Heart left ventricle (tissue), 16 donors: Measurements from ENCODE around the gene MYO16. TPM values are rescaled to one million over a fixed set of nuclear protein-coding genes. Genes with fewer than 3 reads are reported as not detected.

ENCODE experiments used
- ATAC-seq, 4 donors: fragments of 200-7000 bp; cut with Tn5 transposase; one replicate each; pipeline ENCODE4 v1.9.1; 2020 to 2022; ENCODE audit warnings: moderate library complexity in 4 of 4, mild to moderate bottlenecking in 3 of 4, moderate number of reproducible peaks in 1 of 4
- DNase-seq, 5 donors: peaks; one replicate each; pipeline ENCODE4 v3.0.0-alpha.2; 2020
- H3K27ac ChIP-seq, 12 donors: fragments of 200-600 bp; sonication (generic) in 4 of 12; one replicate each; pipeline versions ENCODE4 v1.5.0 to v1.8.0; 2016 to 2022; ENCODE audit warnings: mild to moderate bottlenecking in 2 of 12
- H3K27me3 ChIP-seq, 9 donors: fragments of 200-600 bp; sonication (generic) in 2 of 9; one replicate each; pipeline versions ENCODE4 v1.5.1 to v1.8.0; 2016 to 2022; ENCODE audit warnings: mild to moderate bottlenecking in 3 of 9
- H3K36me3 ChIP-seq, 9 donors: fragments of 200-600 bp; sonication (generic) in 2 of 9; one replicate each; pipeline versions ENCODE4 v1.5.0 to v1.8.0; 2018 to 2022; ENCODE audit warnings: mild to moderate bottlenecking in 2 of 9
- H3K4me1 ChIP-seq, 12 donors: fragments of 200-600 bp; sonication (generic) in 4 of 12; one replicate each; pipeline versions ENCODE4 v1.5.0 to v1.8.0; 2016 to 2022; ENCODE audit warnings: mild to moderate bottlenecking in 3 of 12
- H3K4me3 ChIP-seq, 12 donors: fragments of 200-600 bp; sonication (generic) in 4 of 12; one replicate each; pipeline versions ENCODE4 v1.5.0 to v1.8.0; 2017 to 2022; ENCODE audit warnings: mild to moderate bottlenecking in 9 of 12, moderate library complexity in 4 of 12
- H3K9me3 ChIP-seq, 12 donors: fragments of 200-600 bp; sonication (generic) in 4 of 12; one replicate each; pipeline versions ENCODE4 v1.5.0 to v1.8.0; 2016 to 2022; ENCODE audit warnings: mild to moderate bottlenecking in 1 of 12
- POLR2A ChIP-seq, 2 donors: fragments of 450-650 bp; IDR thresholded peaks; one replicate each; pipeline ENCODE4 v1.6.1; 2017; ENCODE audit warnings: antibody characterized with exemption in 2 of 2, mild to moderate bottlenecking in 2 of 2, moderate library complexity in 2 of 2
- WGBS, 4 donors: extraction: QIAGEN DNeasy Blood & Tissue Kit in 2 of 4; methylation state at CpG; one replicate each; pipeline versions ENCODE4 v1.1.5 to v1.1.7; 2013 to 2018; 5-methylcytosine and 5-hydroxymethylcytosine counted together
- intact Hi-C, 10 donors: fragments of 100-400 bp; cut with DNase I; formaldehyde crosslinking; loops; one replicate each; pipeline versions ENCODE4 v1.11.1 to v1.14.2; 2022
- polyA plus RNA-seq, 2 donors: library from polyadenylated mRNA; stranded (reverse); fragments of 200-250 nt; gene quantifications; one replicate each; pipeline ENCODE4 v1.2.3, GENCODE V29; 2013
- total RNA-seq, 9 donors: library from RNA; depleted of rRNA in 2 of 9; stranded (reverse); fragments of >200 nt in 2 of 9; fragmentation: NEBNext Ultra II Directional in 3 of 9; extraction: Animal tissue kit (Norgen Biotek cat#: 25700) in 3 of 9; gene quantifications; one replicate each; pipeline versions ENCODE4 v1.1.0 to v1.2.4, GENCODE V29; 2016 to 2023
- TF ChIP-seq, protein P1 (sequence below), 12 donors: fragments of 200-600 bp; sonication (generic) in 4 of 12; IDR thresholded peaks; one replicate each; pipeline versions ENCODE4 v1.5.0 to v1.8.0; 2018 to 2022; ENCODE audit warnings: antibody characterized with exemption in 12 of 12, mild to moderate bottlenecking in 5 of 12
- donor health status: ischemic (EF 13 %, LVEDD 7.1; RV severe dilation, severe dysfunction).
- donor health status: healthy with polysubstance abuse.
- donor health status: DM: no; HTN: yes; CAD: no.
- donor health status: DM: no; HTN: no; CAD: no.
- donor health status: ischemic (EF 25% LVEDD 6.9; RV normal size, moderate dysfunction).
- donor health status: ischemic (EF 25% LVEDD 5.7; RV mildly dilated, moderate dysfunction).
- donor health status: healthy.
- donor health status: DM: yes; HTN: yes; CAD: no.
- donor health status: ischemic (EF 35%, LVEDD 5.7; RV mildly dilated, moderate dysfunction).
- donor health status: nonischemic (EF 11% LVEDD 7.7; RV severe dilation, severe dysfunction).
- donor health status: DM: yes; HTN: yes; CAD: no.
- donor health status: PGD.
- donor health status: ischemic (EF 29% LVEDD 5.4; RV normal size, mild dysfunction).
- donor health status: nonischemic (EF 23%, LVEDD 6.1; RV moderate dilation, normal function).

Gene MYO16
- total and polyA plus RNA-seq, 11 donors, result 0.16 to 5.2 (median 0.81) TPM

DNA sequence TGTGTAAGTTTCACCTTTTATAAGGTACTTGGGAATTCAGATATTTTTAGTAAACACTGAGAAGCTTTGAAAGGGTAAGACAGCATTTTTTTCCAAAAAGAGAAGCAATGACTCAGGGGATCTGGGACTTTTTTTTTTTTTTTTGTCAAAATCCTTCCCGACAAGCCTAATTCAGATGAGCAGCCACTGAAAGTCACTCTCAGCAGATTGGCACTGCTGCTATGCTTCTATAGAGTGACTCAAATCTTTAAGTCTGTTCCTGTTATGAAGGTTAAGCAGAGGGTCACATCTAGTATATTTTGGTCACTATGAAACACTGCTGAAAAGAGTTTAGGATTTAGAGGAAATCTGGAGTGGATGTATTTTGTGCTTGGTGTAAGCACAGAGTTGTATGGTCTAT, 571.1 kb downstream of the MYO16 start:
- WGBS, 4 donors, result 40 to 71% (median 61%) methylated on average over 1 of the region's 1 CpG
- no peaks in the 10 kb centered on the region for H3K27me3 ChIP-seq
- H3K4me3 ChIP-seq, result no peak overlapping the region
- no peak for DNase-seq
- H3K9me3 ChIP-seq, result no peaks in the 10 kb centered on the region
- H3K4me1 ChIP-seq, result peaks cover 0 to 3% (median 0%) of the 10 kb centered on the region in 12 donors
- H3K27ac ChIP-seq, result no peak overlapping the region
- no peak for TF ChIP-seq POLR2A (IDR thresholded peaks at IDR 0.05)
- TF ChIP-seq, protein P1, sequence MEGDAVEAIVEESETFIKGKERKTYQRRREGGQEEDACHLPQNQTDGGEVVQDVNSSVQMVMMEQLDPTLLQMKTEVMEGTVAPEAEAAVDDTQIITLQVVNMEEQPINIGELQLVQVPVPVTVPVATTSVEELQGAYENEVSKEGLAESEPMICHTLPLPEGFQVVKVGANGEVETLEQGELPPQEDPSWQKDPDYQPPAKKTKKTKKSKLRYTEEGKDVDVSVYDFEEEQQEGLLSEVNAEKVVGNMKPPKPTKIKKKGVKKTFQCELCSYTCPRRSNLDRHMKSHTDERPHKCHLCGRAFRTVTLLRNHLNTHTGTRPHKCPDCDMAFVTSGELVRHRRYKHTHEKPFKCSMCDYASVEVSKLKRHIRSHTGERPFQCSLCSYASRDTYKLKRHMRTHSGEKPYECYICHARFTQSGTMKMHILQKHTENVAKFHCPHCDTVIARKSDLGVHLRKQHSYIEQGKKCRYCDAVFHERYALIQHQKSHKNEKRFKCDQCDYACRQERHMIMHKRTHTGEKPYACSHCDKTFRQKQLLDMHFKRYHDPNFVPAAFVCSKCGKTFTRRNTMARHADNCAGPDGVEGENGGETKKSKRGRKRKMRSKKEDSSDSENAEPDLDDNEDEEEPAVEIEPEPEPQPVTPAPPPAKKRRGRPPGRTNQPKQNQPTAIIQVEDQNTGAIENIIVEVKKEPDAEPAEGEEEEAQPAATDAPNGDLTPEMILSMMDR (IDR thresholded peaks at IDR 0.05), result no peak
- no peak for ATAC-seq
- intact Hi-C loops, result no loop called here
- no peaks in the 10 kb centered on the region for H3K36me3 ChIP-seq

DNA sequence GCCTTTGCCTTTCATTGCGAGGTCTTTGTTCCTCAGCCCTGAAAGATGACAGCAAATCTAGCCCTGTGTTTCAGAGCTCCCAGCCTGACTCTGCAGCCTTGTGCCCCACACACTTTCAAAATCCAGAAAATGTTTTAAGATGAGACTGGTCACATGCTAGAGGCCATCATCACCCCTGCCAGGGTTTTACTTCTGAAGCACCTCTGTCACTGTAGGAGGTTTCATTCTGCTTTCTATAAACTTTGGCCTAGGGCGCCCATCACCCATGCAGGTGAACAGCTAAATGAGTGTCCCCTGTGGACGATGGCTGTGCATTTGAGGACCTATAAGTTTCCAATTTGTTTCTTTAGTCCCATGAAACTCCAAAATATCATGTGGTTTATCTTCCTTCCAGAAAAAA, 574.2 kb downstream of the MYO16 start:
- no peak for ATAC-seq
- no peak for DNase-seq
- TF ChIP-seq POLR2A (IDR thresholded peaks at IDR 0.05), result no peak
- TF ChIP-seq, protein P1 (IDR thresholded peaks at IDR 0.05), result no peak
- H3K27ac ChIP-seq, result no peak overlapping the region
- H3K4me1 ChIP-seq, result peaks cover 0 to 3% (median 0%) of the 10 kb centered on the region in 12 donors
- no peak overlapping the region for H3K4me3 ChIP-seq
- 80 to 85% (median 82%) methylated on average over 3 of the region's 3 CpGs for WGBS, 4 donors
- no peaks in the 10 kb centered on the region for H3K36me3 ChIP-seq
- intact Hi-C loops, result no loop called here
- no peaks in the 10 kb centered on the region for H3K9me3 ChIP-seq
- H3K27me3 ChIP-seq, result no peaks in the 10 kb centered on the region

DNA sequence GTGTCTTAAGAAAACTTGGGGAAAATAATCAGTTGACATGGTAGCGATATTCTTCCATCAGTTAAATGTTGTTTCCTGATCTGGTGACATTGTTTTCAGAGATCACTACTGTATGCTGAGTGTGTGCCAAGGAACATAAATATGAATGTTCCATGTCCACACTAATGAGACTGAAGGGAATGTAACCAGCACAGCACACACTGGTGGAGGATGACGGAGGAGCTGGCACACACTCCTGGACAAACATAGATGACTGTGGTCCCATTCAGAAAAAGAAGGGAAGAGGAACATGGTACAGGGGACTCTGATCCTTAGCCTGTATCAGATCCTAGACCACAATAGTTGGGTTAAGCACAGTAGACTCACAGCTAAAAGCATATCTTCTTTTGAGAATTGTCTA, 574.8 kb downstream of the MYO16 start:
- intact Hi-C loops, result no loop called here
- TF ChIP-seq, protein P1 (IDR thresholded peaks at IDR 0.05), result no peak
- no peak for TF ChIP-seq POLR2A (IDR thresholded peaks at IDR 0.05)
- Histone ChIP-seq H3K9me3 (no peaks in the 10 kb centered on the region), H3K27ac (no peak overlapping the region), H3K36me3 (no peaks in the 10 kb centered on the region), H3K27me3 (no peaks in the 10 kb centered on the region), H3K4me3 (no peak overlapping the region), H3K4me1 (peaks cover 0 to 3% (median 0%) of the 10 kb centered on the region in 12 donors)
- 61 to 73% (median 65%) methylated on average over 2 of the region's 2 CpGs for WGBS, 4 donors
- DNase-seq (no peak), ATAC-seq (peak in 1 of 4 donors; percentile 18)

DNA sequence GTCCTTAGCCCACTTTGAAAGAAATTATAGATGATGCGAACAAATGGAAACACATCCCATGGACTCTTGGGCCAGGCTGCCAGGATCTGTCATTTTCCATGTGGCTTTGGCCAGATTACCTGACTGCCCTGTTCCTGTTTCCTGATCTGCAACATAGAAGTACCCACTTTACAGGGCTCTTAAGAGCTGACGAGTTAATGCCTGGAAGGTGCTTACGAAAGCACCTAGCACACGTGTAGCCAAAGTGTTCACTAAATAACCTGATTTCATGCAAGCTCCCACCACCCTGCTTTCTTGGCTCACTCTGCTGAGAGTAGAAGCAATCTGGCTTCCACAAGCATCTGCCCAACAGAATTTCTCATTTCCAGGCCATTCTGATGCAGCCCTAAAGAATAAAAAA, 575.2 kb downstream of the MYO16 start:
- TF ChIP-seq, protein P1 (IDR thresholded peaks at IDR 0.05), result no peak
- no peak for TF ChIP-seq POLR2A (IDR thresholded peaks at IDR 0.05)
- 79 to 85% (median 80%) methylated on average over 4 of the region's 4 CpGs for WGBS, 4 donors
- intact Hi-C loops, result no loop called here

More for the DNA sequence above, 575.2 kb downstream of the MYO16 start:
- no peak overlapping the region for H3K4me3 ChIP-seq
- H3K27me3 ChIP-seq, result no peaks in the 10 kb centered on the region
- no peaks in the 10 kb centered on the region for H3K36me3 ChIP-seq
- peaks cover 0 to 3% (median 0%) of the 10 kb centered on the region in 12 donors for H3K4me1 ChIP-seq
- no peak overlapping the region for H3K27ac ChIP-seq
- ATAC-seq, result peak in 1 of 4 donors; percentile 27
- no peak for DNase-seq
- H3K9me3 ChIP-seq, result no peaks in the 10 kb centered on the region
